ENCODE measurements around the gene AP4E1.

DNA sequence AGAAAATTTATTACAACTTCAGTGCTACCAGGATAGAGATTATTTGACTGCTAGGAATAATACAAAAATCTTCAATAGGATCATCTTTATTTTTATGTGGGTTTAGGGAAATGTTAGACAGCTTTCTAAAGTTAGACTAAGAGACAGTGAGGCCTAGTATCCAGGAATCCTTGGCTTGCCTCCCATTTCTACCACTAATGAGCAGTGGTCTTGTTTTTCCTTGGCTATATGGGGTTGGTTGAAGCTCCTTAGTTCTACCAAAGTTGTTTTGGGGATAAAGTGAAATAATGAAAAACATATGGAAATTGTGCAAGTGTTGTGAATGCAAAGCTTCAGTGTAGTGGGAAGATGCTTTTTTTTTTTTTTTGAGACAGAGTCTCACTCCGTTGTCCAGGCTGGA is 16.8 kb downstream of the AP4E1 start:
- no peak for TF ChIP-seq EZH2 (IDR thresholded peaks at IDR 0.05)
- TF ChIP-seq POLR2AphosphoS5 (IDR thresholded peaks at IDR 0.05; ENCODE audit: low read depth, low read length) = no peak
- no peak for TF ChIP-seq CBX3 (IDR thresholded peaks at IDR 0.05; ENCODE audit: low read depth)
- no peak for TF ChIP-seq SP1 (IDR thresholded peaks at IDR 0.05; ENCODE audit: low read depth)
- no peak for TF ChIP-seq POLR2A (IDR thresholded peaks at IDR 0.05; ENCODE audit: borderline replicate concordance, extremely low read depth, insufficient read depth, insufficient read length)
- TF ChIP-seq, protein P1, sequence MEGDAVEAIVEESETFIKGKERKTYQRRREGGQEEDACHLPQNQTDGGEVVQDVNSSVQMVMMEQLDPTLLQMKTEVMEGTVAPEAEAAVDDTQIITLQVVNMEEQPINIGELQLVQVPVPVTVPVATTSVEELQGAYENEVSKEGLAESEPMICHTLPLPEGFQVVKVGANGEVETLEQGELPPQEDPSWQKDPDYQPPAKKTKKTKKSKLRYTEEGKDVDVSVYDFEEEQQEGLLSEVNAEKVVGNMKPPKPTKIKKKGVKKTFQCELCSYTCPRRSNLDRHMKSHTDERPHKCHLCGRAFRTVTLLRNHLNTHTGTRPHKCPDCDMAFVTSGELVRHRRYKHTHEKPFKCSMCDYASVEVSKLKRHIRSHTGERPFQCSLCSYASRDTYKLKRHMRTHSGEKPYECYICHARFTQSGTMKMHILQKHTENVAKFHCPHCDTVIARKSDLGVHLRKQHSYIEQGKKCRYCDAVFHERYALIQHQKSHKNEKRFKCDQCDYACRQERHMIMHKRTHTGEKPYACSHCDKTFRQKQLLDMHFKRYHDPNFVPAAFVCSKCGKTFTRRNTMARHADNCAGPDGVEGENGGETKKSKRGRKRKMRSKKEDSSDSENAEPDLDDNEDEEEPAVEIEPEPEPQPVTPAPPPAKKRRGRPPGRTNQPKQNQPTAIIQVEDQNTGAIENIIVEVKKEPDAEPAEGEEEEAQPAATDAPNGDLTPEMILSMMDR (IDR thresholded peaks at IDR 0.05 in 2 of 3, conservative IDR thresholded peaks at IDR 0.05 in 1 of 3; ENCODE audit: borderline replicate concordance in 1 of 3, insufficient read depth in 1 of 3, low read depth in 2 of 3, low read length in 2 of 3) = no peak
- TF ChIP-seq ELF1 (IDR thresholded peaks at IDR 0.05; ENCODE audit: borderline replicate concordance, low read depth) = no peak
- TF ChIP-seq EZH2phosphoT487 (IDR thresholded peaks at IDR 0.05; ENCODE audit: borderline replicate concordance) = no peak
- TF ChIP-seq, protein P2, sequence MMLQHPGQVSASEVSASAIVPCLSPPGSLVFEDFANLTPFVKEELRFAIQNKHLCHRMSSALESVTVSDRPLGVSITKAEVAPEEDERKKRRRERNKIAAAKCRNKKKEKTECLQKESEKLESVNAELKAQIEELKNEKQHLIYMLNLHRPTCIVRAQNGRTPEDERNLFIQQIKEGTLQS (IDR thresholded peaks at IDR 0.05) = no peak
- TF ChIP-seq, protein P3, sequence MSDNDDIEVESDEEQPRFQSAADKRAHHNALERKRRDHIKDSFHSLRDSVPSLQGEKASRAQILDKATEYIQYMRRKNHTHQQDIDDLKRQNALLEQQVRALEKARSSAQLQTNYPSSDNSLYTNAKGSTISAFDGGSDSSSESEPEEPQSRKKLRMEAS (IDR thresholded peaks at IDR 0.05) = no peak
- TF ChIP-seq SIN3A (IDR thresholded peaks at IDR 0.05; ENCODE audit: low read depth) = no peak
- no peak for TF ChIP-seq YY1 (IDR thresholded peaks at IDR 0.05; ENCODE audit: extremely low read depth, insufficient replicate concordance, low read depth, low read length)
